Adipocyte (in vitro differentiated cells): ENCODE measurements around the gene CCDC51.

ENCODE experiments used
- DNase-seq: peaks from one replicate; pipeline ENCODE4 v3.0.0-alpha.2; 2015; ENCODE audit warnings: low read depth
- H3K27me3 ChIP-seq: replicated peaks from 2 replicates; pipeline ENCODE4 v1.7.0; 2013; ENCODE audit warnings: mild to moderate bottlenecking, low read length, moderate library complexity; ENCODE audit not compliant: control insufficient read depth, insufficient read depth
- H3K36me3 ChIP-seq: 2 replicates; pipeline ENCODE4 v1.7.0; 2013; ENCODE audit warnings: low read length, mild to moderate bottlenecking, moderate library complexity; ENCODE audit not compliant: control insufficient read depth, insufficient read depth, severe bottlenecking
- H3K4me1 ChIP-seq: 2 replicates; pipeline ENCODE4 v1.7.0; 2013; ENCODE audit warnings: mild to moderate bottlenecking, low read length, moderate library complexity; ENCODE audit not compliant: control insufficient read depth, insufficient read depth
- H3K4me3 ChIP-seq: 2 replicates; pipeline ENCODE4 v1.7.0; 2013; ENCODE audit warnings: mild to moderate bottlenecking, low read length, moderate library complexity
- H3K9ac ChIP-seq: 2 replicates; pipeline ENCODE4 v1.7.0; 2013; ENCODE audit warnings: mild to moderate bottlenecking, low read length, moderate library complexity
- H3K9me3 ChIP-seq: 2 replicates; pipeline ENCODE4 v1.7.0; 2013; ENCODE audit warnings: mild to moderate bottlenecking, low read length, moderate library complexity; ENCODE audit not compliant: control insufficient read depth

Gene CCDC51

GRCh38 chr3:48445277-48445882, 5.5 kb upstream of the CCDC51 start:
- peak overlapping the region; percentile 89 for H3K4me3 ChIP-seq
- H3K9ac ChIP-seq: peak overlapping the region; percentile 89
- no peaks in the 10 kb centered on the region for H3K27me3 ChIP-seq

DNA sequence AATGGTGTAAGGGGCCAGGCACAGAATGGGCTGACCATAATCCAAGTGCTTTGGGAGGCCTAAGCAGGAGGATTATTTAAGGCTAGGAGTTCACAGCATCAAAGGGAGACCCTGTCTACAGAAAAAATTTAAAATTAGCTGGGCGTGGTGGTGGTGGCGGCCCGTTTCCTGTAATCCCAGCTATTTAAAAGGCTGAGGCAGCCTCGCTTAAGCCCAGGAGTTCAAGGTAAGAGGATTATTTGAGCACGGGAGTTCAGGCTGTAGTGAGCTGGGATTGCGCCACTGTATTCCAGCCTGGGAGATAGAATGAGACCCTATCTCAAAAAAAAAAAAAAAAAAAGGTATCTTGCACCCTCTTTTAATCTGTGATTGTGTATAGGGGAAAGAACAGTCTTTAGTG, 2.0 kb upstream of the CCDC51 start:
- H3K9ac ChIP-seq: peak overlapping the region; percentile 98
- H3K27me3 ChIP-seq: no peaks in the 10 kb centered on the region
- H3K9me3 ChIP-seq: no peaks in the 10 kb centered on the region
- no peak for DNase-seq
- peaks cover 31% of the 10 kb centered on the region for H3K36me3 ChIP-seq
- H3K4me3 ChIP-seq: peak overlapping the region; percentile 99
- peaks cover 27% of the 10 kb centered on the region for H3K4me1 ChIP-seq

More at GRCh38 chr3:48445277-48445882, 5.5 kb upstream of the CCDC51 start:
- H3K36me3 ChIP-seq: peaks cover 31% of the 10 kb centered on the region
- DNase-seq: no peak
- H3K9me3 ChIP-seq: no peaks in the 10 kb centered on the region
- H3K4me1 ChIP-seq: peaks cover 27% of the 10 kb centered on the region

DNA sequence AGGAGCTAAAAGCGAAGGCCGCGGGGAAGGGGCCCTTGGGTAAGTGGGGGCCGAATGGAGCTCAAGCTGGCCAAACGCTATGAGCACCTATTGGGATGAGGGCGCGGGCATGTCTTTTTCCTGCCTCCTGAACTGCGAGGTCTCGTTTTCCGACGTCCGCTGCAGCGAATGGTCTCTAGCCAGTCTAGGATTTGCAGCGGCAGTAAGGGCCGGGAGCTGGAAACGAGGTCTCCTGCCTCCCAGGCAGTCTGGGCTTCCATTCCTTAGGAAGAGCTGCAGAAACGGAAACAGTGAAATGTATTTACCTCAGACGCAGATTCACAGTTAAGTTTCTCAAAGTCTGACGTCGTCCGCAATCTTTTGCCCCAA, 655 bp upstream of the CCDC51 start:
- Histone ChIP-seq H3K4me3 (peak overlapping the region; percentile 99), H3K9me3 (no peaks in the 10 kb centered on the region), H3K9ac (peak overlapping the region; percentile 98), H3K36me3 (peaks cover 31% of the 10 kb centered on the region), H3K27me3 (no peaks in the 10 kb centered on the region), H3K4me1 (peaks cover 25% of the 10 kb centered on the region)
- DNase-seq: peak; percentile 56

GRCh38 chr3:48437812-48438211, 2.1 kb downstream of the CCDC51 start:
- Histone ChIP-seq H3K36me3 (peaks cover 14% of the 10 kb centered on the region), H3K4me3 (no peak overlapping the region), H3K27me3 (no peaks in the 10 kb centered on the region), H3K9me3 (no peaks in the 10 kb centered on the region), H3K4me1 (peaks cover 52% of the 10 kb centered on the region), H3K9ac (no peak overlapping the region)
- no peak for DNase-seq

DNA sequence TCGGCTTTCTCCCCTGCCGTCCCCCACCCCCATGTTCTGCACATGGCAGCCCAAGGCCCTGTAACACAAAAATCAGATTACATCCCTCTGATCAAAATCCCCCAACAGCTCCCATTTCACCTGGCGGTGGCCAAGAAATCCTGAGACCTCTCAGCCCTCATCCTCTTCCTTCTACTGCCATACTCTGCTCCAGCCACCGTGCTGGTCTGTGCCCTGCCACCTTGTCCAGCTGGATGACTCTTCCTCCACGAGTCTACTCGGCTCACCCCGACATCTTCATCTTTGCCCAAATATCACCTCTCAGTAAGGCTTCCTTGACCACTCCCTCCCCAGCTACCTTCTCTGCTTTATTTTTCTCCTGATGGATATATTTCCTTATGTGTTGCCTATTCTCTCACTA, 3.1 kb downstream of the CCDC51 start:
- Histone ChIP-seq H3K27me3 (no peaks in the 10 kb centered on the region), H3K9ac (peak overlapping the region; percentile 26), H3K4me3 (no peak overlapping the region), H3K36me3 (peaks cover 12% of the 10 kb centered on the region), H3K4me1 (peaks cover 56% of the 10 kb centered on the region), H3K9me3 (no peaks in the 10 kb centered on the region)
- no peak for DNase-seq

DNA sequence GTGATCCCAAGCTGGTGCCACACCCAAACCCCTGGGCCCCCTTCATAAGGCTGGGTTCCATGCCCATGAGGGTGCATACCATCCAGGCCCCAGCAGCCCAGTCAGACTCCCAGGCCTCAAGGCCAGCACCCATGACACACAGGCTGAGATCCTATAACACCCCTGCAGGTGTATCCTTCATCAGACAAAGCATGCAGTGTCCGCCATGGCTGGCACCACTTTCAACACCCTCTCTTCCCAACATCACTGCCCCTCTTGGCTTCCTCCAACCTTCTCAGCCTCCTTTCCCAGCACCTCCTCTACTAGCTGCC, 3.5 kb downstream of the CCDC51 start:
- H3K4me3 ChIP-seq: no peak overlapping the region
- no peaks in the 10 kb centered on the region for H3K27me3 ChIP-seq
- H3K36me3 ChIP-seq: peaks cover 8% of the 10 kb centered on the region
- DNase-seq: no peak
- no peaks in the 10 kb centered on the region for H3K9me3 ChIP-seq
- peaks cover 52% of the 10 kb centered on the region for H3K4me1 ChIP-seq
- H3K9ac ChIP-seq: peak overlapping the region; percentile 26

DNA sequence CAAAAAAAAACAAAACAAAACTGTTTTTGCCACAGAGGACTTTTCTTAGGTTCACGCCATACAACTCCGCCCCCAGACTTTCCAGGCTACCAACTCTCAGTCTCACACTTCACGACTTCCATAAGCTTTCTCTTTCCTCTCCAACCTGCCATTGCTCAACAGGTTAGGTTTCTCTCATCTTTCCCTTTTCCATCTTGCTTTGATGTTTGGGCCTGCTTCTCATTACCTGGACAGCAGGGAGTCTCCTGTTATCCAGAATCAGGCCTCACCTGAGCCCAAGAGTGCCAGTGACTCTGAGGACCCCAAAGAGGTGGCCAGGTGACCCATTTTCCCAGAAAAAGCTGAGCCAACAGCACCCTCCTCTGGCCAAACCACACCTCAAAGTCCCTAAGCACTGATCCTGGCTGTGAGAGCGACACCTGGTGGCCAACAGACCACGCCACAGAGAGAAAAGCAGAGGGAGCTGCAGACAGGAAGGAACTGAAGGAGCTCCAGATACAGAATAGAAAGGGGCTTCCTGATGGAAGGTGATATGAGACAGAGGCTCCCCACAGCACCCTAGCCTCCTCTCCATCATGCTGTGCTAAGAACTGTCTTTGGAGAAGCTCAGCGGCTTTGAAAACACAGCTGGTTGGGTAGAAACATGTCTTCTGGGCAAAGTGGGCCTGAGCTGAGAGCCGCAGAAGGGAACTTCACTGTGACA, 4.0 kb downstream of the CCDC51 start:
- DNase-seq: peak; percentile 94
- Histone ChIP-seq H3K36me3 (peaks cover 7% of the 10 kb centered on the region), H3K4me1 (peaks cover 48% of the 10 kb centered on the region)

DNA sequence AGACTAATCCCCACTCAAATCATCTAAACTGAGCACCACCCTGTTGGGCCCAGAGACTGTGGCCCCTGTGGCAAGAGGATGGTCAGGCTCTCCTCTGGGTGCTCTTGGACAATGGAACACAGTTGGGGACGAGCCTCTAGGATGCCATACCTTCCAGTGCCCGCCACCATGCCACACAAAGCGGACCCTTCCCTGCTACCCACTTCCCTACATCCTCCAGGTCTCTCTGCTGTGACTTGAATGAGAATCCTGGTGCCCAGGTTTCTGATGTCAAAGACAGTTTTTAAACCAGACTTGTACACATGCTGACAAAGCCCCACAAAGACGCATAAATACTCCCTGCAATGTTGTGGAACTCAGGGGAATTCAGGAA, 4.7 kb downstream of the CCDC51 start:
- H3K27me3 ChIP-seq: no peaks in the 10 kb centered on the region
- H3K36me3 ChIP-seq: peaks cover 7% of the 10 kb centered on the region
- H3K9ac ChIP-seq: peak overlapping the region; percentile 77
- peaks cover 50% of the 10 kb centered on the region for H3K4me1 ChIP-seq
- no peaks in the 10 kb centered on the region for H3K9me3 ChIP-seq
- H3K4me3 ChIP-seq: no peak overlapping the region
- DNase-seq: no peak

More for the DNA sequence above, 4.0 kb downstream of the CCDC51 start:
- no peaks in the 10 kb centered on the region for H3K9me3 ChIP-seq
- no peak overlapping the region for H3K4me3 ChIP-seq
- H3K9ac ChIP-seq: peak overlapping the region; percentile 77
- no peaks in the 10 kb centered on the region for H3K27me3 ChIP-seq

DNA sequence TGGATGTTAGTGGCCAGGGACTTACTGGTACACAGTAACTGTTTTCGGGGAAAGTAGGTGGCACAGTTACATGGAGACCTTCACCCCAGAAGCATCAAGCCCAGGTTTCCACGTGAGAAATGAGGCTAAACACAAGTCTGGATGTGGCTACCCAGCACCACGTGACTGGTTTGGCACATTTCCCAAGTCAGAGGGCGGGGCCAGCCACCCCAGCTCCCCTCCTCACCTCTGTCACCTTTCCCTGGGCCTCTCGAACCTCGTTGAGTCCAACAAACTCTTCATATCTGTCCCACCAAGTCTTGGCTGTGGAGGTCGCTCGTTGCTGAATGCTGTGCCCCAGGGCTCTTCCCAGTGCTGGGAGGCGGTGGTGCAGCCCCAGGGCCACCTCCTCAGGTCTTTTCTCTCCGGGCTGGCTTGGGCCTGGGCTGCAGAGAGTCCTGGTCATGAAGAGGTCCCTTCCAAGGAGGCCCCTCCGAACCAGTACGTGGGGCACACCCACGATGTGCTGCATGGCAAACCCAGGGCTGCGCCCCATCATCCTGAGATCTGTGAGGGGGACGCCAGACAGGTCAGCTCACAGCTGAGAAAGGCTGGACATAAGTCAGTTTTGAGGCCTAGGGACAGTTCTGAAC, 5.2 kb downstream of the CCDC51 start:
- peak overlapping the region; percentile 77 for H3K9ac ChIP-seq
- no peak for DNase-seq
- H3K4me1 ChIP-seq: peaks cover 53% of the 10 kb centered on the region

GRCh38 chr3:48433472-48434118, 6.3 kb downstream of the CCDC51 start:
- peak overlapping the region; percentile 77 for H3K9ac ChIP-seq
- H3K27me3 ChIP-seq: no peaks in the 10 kb centered on the region
- no peak for DNase-seq
- peaks cover 45% of the 10 kb centered on the region for H3K4me1 ChIP-seq
- peaks cover 7% of the 10 kb centered on the region for H3K36me3 ChIP-seq
- peak overlapping the region; percentile 71 for H3K4me3 ChIP-seq
- H3K9me3 ChIP-seq: no peaks in the 10 kb centered on the region

More for the DNA sequence above, 5.2 kb downstream of the CCDC51 start:
- Histone ChIP-seq H3K4me3 (peak overlapping the region; percentile 71), H3K9me3 (no peaks in the 10 kb centered on the region), H3K36me3 (peaks cover 7% of the 10 kb centered on the region), H3K27me3 (no peaks in the 10 kb centered on the region)
